HG02642 (cell line): ENCODE data around the gene ZNF534.
"Not testable (repeated sequence)": the region's sequence is repeated elsewhere in the genome, so short reads cannot be mapped to it uniquely, and the experiment has no call there.

Source experiments
- ATAC-seq: cut with Tn5 transposase; IDR thresholded peaks from one replicate; pipeline ENCODE4 v1.9.1; 2021; ENCODE audit warnings: mild to moderate bottlenecking; ENCODE audit not compliant: unreplicated experiment, poor library complexity

Gene ZNF534

DNA sequence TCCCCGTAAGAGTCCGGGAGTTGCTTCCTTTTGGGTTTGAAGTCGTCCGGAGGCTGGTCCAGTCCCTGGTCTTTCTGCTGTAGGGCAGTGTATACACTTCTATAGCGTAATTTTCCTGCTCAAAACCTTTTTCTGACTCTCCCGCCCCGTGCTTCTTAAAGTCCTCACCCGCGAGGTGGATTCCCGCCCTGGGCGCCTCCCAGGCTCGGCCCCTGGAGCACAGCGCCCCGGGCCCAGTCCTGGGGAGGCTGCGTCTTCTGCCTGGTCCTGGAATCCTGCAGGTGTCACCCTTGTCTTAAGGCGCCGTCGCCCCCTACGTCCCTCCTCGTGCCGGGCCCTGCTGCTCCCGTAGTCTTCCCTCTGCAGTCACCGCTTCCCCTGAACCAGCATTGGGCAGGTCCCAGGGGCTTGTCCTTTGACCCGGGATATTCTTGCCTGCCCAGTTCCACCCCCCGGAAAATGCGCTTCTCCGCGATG lies 64.1 kb downstream of the ZNF534 start:
- ATAC-seq = no peak

- ATAC-seq = no peak
Observed at GRCh38 chr19:52494518-52494917, 65.6 kb downstream of the ZNF534 start.

- ATAC-seq = no peak
Observed at GRCh38 chr19:52498571-52498970, 69.6 kb downstream of the ZNF534 start.

DNA sequence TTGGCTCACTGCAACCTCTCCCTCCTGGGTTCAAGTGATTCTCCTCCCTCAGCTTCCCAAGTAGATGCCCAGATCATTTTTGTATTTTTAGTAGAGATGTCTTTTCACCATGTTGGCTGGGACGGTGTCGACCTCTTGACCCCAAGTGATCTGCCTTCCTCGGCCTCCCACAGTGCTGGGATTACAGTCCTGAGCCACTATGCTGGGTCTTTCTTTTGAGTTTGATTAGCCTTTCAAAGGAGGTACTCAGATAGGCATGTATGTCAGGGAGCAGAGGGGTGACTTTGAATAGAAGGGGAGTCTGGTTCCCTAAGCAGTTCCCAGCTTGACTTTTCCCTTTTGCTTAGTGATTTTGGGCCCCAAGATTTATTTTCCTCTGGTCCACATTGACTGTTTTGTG lies 71.5 kb downstream of the ZNF534 start:
- ATAC-seq = not testable (repeated sequence)

DNA sequence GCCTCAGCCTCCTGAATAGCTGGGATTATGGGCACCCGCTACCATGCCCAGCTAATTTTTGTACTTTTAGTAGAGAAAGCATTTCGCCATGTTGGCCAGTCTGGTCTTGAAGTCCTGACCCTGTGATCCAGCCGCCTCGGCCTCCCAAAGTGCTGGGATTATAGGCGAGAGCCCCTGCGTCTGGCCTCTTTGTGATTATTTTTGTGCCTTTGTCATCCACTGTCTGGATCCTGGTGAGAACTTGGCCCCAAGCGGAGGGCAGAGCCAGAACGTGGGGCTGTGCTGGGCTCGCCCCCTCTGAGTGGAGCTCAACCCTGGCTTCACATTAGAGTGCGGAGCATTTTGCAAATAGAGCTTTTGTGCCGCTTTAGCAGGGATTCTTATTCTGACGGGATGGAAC lies 72.0 kb downstream of the ZNF534 start:
- ATAC-seq = not testable (repeated sequence)
